Measurements from ENCODE around the gene GRIN3A.
A peak's percentile ranks its signal among the peaks of the same experiment; 100 is the strongest.
"Not testable (repeated sequence)": the region's sequence is repeated elsewhere in the genome, so short reads cannot be mapped to it uniquely, and the experiment has no call there.

The GRIN3A gene

DNA sequence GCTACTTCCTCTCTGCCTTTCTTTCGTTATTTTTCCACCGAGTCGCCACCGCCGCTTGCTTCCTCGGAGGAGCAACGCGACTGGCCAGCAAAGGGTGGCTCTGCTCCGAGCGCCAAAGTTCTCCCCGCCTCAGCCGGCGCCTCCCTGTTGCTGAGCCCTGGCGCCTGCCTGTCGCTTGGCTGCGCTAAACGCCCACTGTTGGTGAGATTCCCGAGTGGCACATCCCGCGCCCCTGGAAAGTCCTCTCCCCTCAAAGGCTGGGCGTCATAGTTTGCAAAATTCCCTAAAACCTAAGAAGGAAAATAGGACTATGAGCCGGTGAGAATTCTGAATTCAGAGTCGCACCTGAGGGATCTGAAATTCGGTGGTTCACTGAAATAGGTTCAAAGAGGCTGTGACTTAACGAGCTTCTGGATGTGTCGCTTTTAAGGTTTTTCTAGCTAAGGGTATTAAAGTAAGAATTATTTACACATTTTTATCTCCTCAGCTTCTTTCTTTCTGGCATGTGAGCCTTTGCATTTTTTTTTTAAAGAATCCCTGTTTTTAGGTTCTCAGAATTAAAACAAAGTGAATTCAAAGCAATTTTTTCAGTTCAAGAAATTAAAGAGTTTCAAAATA, at the start of gene GRIN3A:
Gene GRIN3A (minus strand): TSS at position 82 of the 618 bp plus-strand sequence. CDS start 668 bp downstream, outside the sequence.
- no peak for DNase-seq (ENCODE audit: low spot score)

- no peak for DNase-seq (ENCODE audit: low spot score)
Observed at GRCh38 chr9:101787891-101788290, 49.4 kb upstream of the GRIN3A start.

- no peak for DNase-seq (ENCODE audit: low spot score)
Observed at GRCh38 chr9:101778332-101778731, 39.9 kb upstream of the GRIN3A start.

DNA sequence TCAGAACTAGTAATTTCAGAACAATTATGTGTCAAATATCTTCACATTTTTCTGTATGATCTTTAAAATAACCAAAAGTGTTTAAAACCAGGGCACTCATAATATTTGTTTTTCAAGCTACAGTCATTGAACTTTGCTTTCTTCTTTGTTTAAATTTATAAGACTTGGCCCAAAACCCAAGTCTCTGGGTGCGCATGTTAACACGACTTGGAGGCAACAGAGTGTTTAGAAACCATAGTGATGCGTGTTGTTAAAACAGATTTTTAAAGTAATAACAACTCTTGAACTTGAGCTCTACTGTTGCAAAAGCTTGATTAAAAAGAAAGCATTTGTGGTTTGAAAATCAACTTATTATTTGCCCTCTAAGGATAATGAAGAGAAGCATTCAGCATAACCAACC, 26.0 kb upstream of the GRIN3A start:
- DNase-seq (ENCODE audit: low spot score), result no peak

- no peak for DNase-seq (ENCODE audit: low spot score)
Observed at GRCh38 chr9:101758304-101758930, 20.0 kb upstream of the GRIN3A start.

DNA sequence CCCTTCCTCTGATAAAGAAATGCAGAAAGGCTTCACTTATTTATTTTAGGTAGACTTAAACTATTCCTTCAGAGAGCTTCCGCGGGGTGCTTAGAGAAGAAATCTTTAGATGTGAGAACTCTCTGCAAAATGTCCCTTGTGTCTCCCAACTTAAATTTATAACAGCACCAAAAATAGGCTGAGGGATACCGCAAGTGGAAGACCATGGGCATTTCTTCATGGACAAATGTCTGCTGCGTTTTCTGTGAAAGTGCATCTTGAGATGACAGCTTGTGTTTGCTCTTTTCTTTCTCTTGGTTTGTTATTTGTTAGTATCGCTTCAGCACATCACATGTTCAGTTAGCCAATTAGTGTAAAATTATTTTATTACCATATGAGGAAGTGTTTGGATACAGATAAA, 15.3 kb upstream of the GRIN3A start:
- no peak for DNase-seq (ENCODE audit: low spot score)

DNA sequence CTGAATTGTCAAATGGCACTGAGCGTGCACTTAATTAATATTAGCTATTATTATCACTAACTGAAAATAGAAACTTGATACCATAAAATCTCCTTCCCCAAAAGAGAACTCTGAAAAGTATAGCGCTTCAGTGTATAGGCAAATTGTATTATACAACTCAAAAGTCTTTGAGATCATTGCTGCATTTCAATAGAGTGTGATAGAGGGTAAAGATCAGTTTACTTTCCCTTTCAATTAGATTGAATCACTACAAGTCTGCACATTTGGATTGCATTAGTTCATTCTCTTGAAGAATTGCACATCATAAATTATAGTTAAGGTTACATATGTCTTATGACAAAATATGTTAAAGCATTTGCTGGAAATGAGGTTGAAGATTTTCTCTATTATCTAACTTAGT, 13.4 kb upstream of the GRIN3A start:
- no peak for DNase-seq (ENCODE audit: low spot score)

DNA sequence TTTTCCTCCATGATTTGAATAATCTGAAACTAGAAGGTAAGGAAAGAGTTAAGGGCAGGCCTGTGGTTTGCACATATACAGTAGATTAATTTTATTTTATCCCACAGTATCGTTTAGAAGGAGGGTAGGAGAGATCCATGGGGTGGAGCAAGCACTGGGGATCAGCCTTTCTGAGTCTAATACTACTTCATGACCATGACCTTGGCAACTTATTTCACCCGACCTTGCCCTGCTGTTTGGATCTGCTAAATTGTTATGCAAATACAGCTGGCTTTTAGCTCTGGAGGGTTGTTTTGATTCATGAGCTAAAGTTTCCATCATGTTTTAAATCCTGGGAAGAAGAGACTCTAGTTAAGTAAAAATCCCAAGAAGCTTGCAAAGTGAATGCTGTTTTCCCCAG, 864 bp upstream of the GRIN3A start:
- DNase-seq (ENCODE audit: low spot score), result no peak

DNA sequence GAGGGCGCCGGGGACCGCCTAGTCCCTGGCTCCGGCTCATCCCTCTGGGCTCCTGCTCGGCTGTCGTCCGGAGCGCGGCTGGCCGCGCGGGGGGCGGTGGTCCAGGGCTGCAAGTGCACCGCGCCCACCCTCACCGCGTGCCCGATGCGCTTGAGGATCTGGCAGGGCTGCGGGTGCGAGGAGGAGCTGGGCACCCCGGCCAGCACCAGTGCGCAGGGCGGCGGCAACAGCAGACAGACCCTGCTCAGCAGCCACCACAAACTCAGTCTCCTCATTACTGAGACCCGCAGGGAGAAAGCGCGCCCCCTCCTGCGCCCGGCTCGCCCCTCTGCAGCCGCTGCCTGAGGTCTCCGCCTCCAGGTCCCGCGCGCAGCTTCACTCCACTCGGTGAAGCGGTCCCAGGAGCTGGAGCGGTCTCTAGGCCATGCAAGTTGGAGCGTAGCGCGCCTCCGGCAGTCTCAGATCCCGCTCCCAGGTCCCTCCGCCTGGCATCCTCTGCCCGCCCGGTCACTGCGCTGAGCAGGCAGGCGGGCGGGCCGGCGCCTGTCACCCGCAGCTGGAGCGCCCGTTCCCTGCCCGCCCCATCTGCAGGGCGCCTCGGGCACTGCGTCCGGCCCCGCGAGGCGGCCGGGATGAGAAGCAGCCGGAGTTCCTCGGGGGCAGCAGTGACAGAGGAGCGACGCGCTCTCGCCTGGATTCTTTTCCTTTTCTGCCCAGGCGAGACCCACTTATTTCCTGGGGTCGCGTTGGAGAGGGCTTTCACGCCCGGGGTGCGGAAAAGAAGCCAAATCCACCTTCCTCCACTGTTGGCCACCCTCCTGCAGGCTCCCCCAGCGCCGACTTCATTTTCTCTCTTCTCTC, 512 bp downstream of the GRIN3A start:
- DNase-seq (ENCODE audit: low spot score), result no peak

- DNase-seq (ENCODE audit: low spot score), result no peak
Observed at GRCh38 chr9:101737165-101737704, 1.2 kb downstream of the GRIN3A start.

DNA sequence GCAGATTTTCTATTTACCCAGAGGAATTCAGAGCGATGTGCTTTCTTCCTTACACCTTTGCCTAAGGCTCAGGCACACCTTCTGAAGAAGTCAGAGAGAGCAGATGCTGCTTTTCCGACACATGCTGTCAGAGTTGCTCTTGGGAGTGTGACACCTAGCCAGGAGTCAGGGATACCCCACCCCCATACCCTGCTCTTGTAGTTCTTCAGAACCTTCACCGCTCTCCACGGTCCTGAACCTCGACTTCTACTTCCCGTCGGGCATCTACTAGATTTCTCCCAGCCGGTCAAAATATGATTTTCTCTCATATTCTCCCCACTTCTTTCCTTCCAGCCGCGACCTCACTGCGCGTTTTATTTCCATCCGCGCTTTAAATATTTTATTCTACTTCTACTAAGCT, 1.7 kb downstream of the GRIN3A start:
- peak; percentile 10 for DNase-seq (ENCODE audit: low spot score)

- DNase-seq (ENCODE audit: low spot score), result no peak
Observed at GRCh38 chr9:101731429-101731828, 7.0 kb downstream of the GRIN3A start.

- DNase-seq (ENCODE audit: low spot score), result peak; percentile 39
Observed at GRCh38 chr9:101727612-101728524, 10.6 kb downstream of the GRIN3A start.

- DNase-seq (ENCODE audit: low spot score), result not testable (repeated sequence)
Observed at GRCh38 chr9:101724271-101724670, 14.2 kb downstream of the GRIN3A start.

DNA sequence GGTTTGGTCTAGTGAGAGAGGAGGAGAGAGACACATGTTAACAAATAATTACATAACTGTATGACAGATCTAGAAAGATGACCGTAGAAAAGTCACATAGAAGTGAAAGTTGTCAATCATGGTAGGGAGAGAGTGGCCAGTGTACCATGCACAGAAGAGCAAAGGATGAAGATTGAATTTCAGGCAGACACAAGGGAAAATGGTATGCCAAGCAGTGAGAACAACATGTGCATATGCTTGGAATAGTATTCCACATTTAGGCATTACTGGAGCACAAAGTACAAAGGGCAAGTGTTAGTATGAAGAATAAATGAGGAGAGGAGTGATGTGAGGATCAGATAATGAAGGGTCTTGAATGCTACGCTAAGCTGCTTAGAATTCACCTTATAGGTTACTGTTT, 20.3 kb downstream of the GRIN3A start:
- DNase-seq (ENCODE audit: low spot score), result no peak

- DNase-seq (ENCODE audit: low spot score), result no peak
Observed at GRCh38 chr9:101716629-101717028, 21.8 kb downstream of the GRIN3A start.

- peak; percentile 54 for DNase-seq (ENCODE audit: low spot score)
Observed at GRCh38 chr9:101711330-101711941, 27.0 kb downstream of the GRIN3A start.

DNA sequence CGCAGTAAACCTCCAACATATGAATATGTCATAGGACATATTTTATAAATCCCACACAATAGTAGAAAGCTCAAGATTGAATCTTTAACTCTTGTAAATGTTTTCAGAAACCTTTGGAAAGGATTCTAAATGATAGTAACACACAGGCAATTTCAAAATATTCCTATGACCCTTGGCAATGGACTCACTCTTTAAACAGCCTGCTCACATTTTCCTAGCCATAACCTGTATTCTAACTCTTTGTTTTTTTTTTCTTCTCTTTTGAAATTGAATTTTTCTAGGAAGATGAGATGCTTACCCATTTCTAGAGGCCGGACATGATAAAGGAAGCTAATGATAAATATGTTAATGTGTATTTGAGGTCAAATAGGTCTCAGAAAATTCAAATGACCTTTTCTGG, 29.6 kb downstream of the GRIN3A start:
- no peak for DNase-seq (ENCODE audit: low spot score)

DNA sequence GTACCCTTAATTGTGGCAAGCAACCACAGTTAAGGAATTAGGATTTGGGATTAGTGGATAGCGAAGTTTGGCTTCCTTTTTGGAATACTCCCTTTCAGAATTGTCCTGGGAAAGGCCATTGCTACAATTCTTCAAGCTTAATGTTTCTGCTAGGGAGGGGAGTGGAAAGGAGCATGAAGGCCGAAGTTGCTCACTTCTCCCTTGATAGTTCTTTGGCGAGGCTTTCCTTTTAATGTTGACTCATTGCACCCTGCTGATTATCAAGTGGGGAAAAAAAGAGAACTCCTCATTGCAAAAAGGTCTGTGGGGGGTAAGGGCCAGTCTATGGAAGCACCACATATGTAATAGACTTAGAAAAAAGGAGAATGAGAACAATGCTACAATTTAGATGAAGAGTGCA, 30.7 kb downstream of the GRIN3A start:
- DNase-seq (ENCODE audit: low spot score), result no peak

DNA sequence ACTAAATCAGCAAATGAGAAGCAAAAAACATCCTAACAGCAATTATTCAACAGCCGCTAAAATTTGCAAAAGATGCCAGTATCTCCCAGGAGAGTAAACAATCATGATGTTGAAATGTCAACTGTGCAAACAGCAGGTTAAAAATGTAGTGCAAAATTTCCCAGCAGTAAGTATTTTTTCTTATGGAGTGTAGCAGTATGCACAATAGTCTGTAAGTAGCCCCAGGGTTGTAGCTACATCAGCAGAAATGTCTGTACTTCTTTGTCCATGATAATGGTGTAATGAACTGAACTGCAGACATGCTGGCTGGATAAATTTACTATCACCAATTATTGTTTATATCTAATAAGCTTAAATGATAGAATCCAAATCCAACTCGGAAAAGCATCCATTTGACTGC, 31.4 kb downstream of the GRIN3A start:
- no peak for DNase-seq (ENCODE audit: low spot score)

GRCh38 chr9:101706261-101706798, 32.1 kb downstream of the GRIN3A start:
- no peak for DNase-seq (ENCODE audit: low spot score)
